Thoracic aorta (tissue), 2 donors: ENCODE measurements around the gene PTPRN2. TPM values are rescaled to one million over a fixed set of nuclear protein-coding genes. Genes with fewer than 3 reads are reported as not detected.
"Not testable (repeated sequence)": the region's sequence is repeated elsewhere in the genome, so short reads cannot be mapped to it uniquely, and the experiment has no call there.

ENCODE experiments used
- ATAC-seq: fragments of 150-250 bp; one replicate; pipeline ENCODE4 v1.8.0; 2017; ENCODE audit warnings: low read depth; ENCODE audit not compliant: insufficient number of reproducible peaks, low FRiP score
- DNase-seq: peaks from one replicate; pipeline ENCODE4 v3.0.0-alpha.2; 2020; ENCODE audit warnings: low spot score
- H3K27ac ChIP-seq, 2 donors: fragments of 200-600 bp; sonication (generic); 1 replicate in 1 of 2; 2 replicates in 1 of 2; pipeline ENCODE4 v1.5.1; 2016; ENCODE audit warnings: mild to moderate bottlenecking in 2 of 2, moderate library complexity in 2 of 2
- H3K27me3 ChIP-seq: fragments of 200-600 bp; sonication (generic); replicated peaks from 2 replicates; pipeline ENCODE4 v1.6.0; 2016; ENCODE audit warnings: mild to moderate bottlenecking; ENCODE audit not compliant: insufficient read depth
- H3K36me3 ChIP-seq: fragments of 200-600 bp; sonication (generic); one replicate; pipeline ENCODE4 v1.5.1; 2016
- H3K4me1 ChIP-seq, 2 donors: fragments of 200-600 bp; sonication (generic); 1 replicate in 1 of 2; 2 replicates in 1 of 2; pipeline versions ENCODE4 v1.5.1 to v1.6.0; 2016; ENCODE audit warnings: low read depth in 2 of 2, mild to moderate bottlenecking in 1 of 2; ENCODE audit not compliant: control insufficient read depth in 1 of 2
- H3K4me3 ChIP-seq: fragments of 200-600 bp; sonication (generic); 2 replicates; pipeline ENCODE4 v1.5.1; 2016; ENCODE audit warnings: mild to moderate bottlenecking
- H3K9me3 ChIP-seq: fragments of 200-600 bp; sonication (generic); 2 replicates; pipeline ENCODE4 v1.5.1; 2016
- CTCF ChIP-seq: fragments of 200-600 bp; sonication (generic); IDR thresholded peaks from one replicate; pipeline ENCODE4 v1.5.1; 2019; ENCODE audit warnings: antibody characterized with exemption
- total RNA-seq, 2 donors: library from RNA; depleted of rRNA; stranded (reverse); fragments of >200 nt; gene quantifications; one replicate each; pipeline versions ENCODE4 v1.1.0 to v1.2.3, GENCODE V29; 2016

Gene PTPRN2
- total RNA-seq, 2 donors from 2014 or later = 2.2 to 3.1 TPM

GRCh38 chr7:158299607-158300006 lies 288.0 kb downstream of the PTPRN2 start:
- no peak overlapping the region for H3K27ac ChIP-seq
- no peaks in the 10 kb centered on the region for H3K27me3 ChIP-seq
- H3K36me3 ChIP-seq = no peaks in the 10 kb centered on the region
- H3K9me3 ChIP-seq = no peaks in the 10 kb centered on the region
- no peaks in the 10 kb centered on the region for H3K4me1 ChIP-seq
- ATAC-seq (no peak), DNase-seq (no peak)
- H3K4me3 ChIP-seq = no peak overlapping the region
- TF ChIP-seq CTCF = no peak

- ATAC-seq (no peak), DNase-seq (no peak)
- Histone ChIP-seq H3K27ac (no peak overlapping the region), H3K36me3 (no peaks in the 10 kb centered on the region), H3K4me1 (no peaks in the 10 kb centered on the region), H3K4me3 (no peak overlapping the region), H3K27me3 (no peaks in the 10 kb centered on the region), H3K9me3 (no peaks in the 10 kb centered on the region)
- TF ChIP-seq CTCF = no peak
These were observed 290.9 kb downstream of the PTPRN2 start for GRCh38 chr7:158296798-158297104.

- H3K27me3 ChIP-seq = no peaks in the 10 kb centered on the region
- H3K36me3 ChIP-seq = no peaks in the 10 kb centered on the region
- no peak for TF ChIP-seq CTCF
- no peak overlapping the region for H3K27ac ChIP-seq
- H3K9me3 ChIP-seq = no peaks in the 10 kb centered on the region
- no peak for DNase-seq
- no peaks in the 10 kb centered on the region for H3K4me1 ChIP-seq
- ATAC-seq = no peak
- H3K4me3 ChIP-seq = no peak overlapping the region
These were observed 291.4 kb downstream of the PTPRN2 start for GRCh38 chr7:158295966-158296797.

- H3K36me3 ChIP-seq, DNase-seq, H3K4me1 ChIP-seq, H3K4me3 ChIP-seq, H3K9me3 ChIP-seq, H3K27me3 ChIP-seq, H3K27ac ChIP-seq, ATAC-seq: not testable (repeated sequence)
These were observed 293.0 kb downstream of the PTPRN2 start for GRCh38 chr7:158294468-158295215.

- no peak for ATAC-seq
- no peak overlapping the region for H3K27ac ChIP-seq
- H3K27me3 ChIP-seq = no peaks in the 10 kb centered on the region
- peaks cover 9% of the 10 kb centered on the region for H3K9me3 ChIP-seq
- H3K36me3 ChIP-seq = no peaks in the 10 kb centered on the region
- no peak overlapping the region for H3K4me3 ChIP-seq
- H3K4me1 ChIP-seq = no peaks in the 10 kb centered on the region
- DNase-seq = no peak
- TF ChIP-seq CTCF = no peak
These were observed 294.7 kb downstream of the PTPRN2 start for GRCh38 chr7:158292948-158293347.
